Measurements from ENCODE around the gene TBC1D20.

TBC1D20 gene

GRCh38 chr20:427849-428657 is 34.3 kb downstream of the TBC1D20 start:
- H4K91ac ChIP-seq (ENCODE audit: low read depth, low read length), result no peak overlapping the region

GRCh38 chr20:427401-427800 is 34.9 kb downstream of the TBC1D20 start:
- H3K4ac ChIP-seq (ENCODE audit: low read depth, low read length), result no peak overlapping the region
- H2BK12ac ChIP-seq (ENCODE audit: low read length), result no peak overlapping the region
- no peak overlapping the region for H4K12ac ChIP-seq (ENCODE audit: low read depth, low read length)
- H2AK5ac ChIP-seq (ENCODE audit: low read length), result no peak overlapping the region
- no peaks in the 10 kb centered on the region for H3K27me3 ChIP-seq (ENCODE audit: insufficient read depth, low read length)
- no peak overlapping the region for H3K4me3 ChIP-seq (ENCODE audit: low read depth, low read length)
- H2AFZ ChIP-seq (ENCODE audit: insufficient read depth, low read length, poor library complexity), result no peak overlapping the region
- H3K79me1 ChIP-seq (ENCODE audit: low read length), result no peaks in the 10 kb centered on the region
- DNase-seq, result no peak
- WGBS (ENCODE audit: extremely low coverage, insufficient coverage, insufficient read length), result no CpG with 5 or more reads among the region's 4 CpGs
- H3K36me3 ChIP-seq (ENCODE audit: control insufficient read depth in 1 of 2, insufficient read depth in 2 of 2, low read length in 2 of 2), result peaks cover 48 to 57% of the 10 kb centered on the region in 2 experiments
- no peaks in the 10 kb centered on the region for H3K79me2 ChIP-seq (ENCODE audit: control insufficient read depth, insufficient read depth, low read length, poor library complexity)
- H3K4me1 ChIP-seq (ENCODE audit: control insufficient read depth in 1 of 2, insufficient read depth in 2 of 2, low read length in 2 of 2), result no peaks in the 10 kb centered on the region
- H4K8ac ChIP-seq (ENCODE audit: low read depth, low read length), result no peak overlapping the region
- H3K9ac ChIP-seq (ENCODE audit: low read length), result no peak overlapping the region
- no peak overlapping the region for H3K18ac ChIP-seq (ENCODE audit: low read length)
- no peaks in the 10 kb centered on the region for H3K9me3 ChIP-seq (ENCODE audit: insufficient read depth, low read depth, low read length)
- no peak overlapping the region for H3K27ac ChIP-seq (ENCODE audit: low read depth, low read length)
- H3K14ac ChIP-seq (ENCODE audit: low read length), result no peak overlapping the region
- H4K91ac ChIP-seq (ENCODE audit: low read depth, low read length), result no peak overlapping the region
- H3K23ac ChIP-seq (ENCODE audit: low read length), result no peak overlapping the region
- H3K4me2 ChIP-seq (ENCODE audit: low read length), result no peak overlapping the region
- H2BK120ac ChIP-seq (ENCODE audit: insufficient read depth, low read length, poor library complexity), result no peak overlapping the region
- H2BK5ac ChIP-seq (ENCODE audit: low read depth, low read length, poor library complexity), result no peak overlapping the region

More at GRCh38 chr20:427849-428657, 34.3 kb downstream of the TBC1D20 start:
- Histone ChIP-seq H4K8ac (ENCODE audit: low read depth, low read length) (no peak overlapping the region), H3K79me1 (ENCODE audit: low read length) (no peaks in the 10 kb centered on the region), H3K36me3 (ENCODE audit: control insufficient read depth in 1 of 2, insufficient read depth in 2 of 2, low read length in 2 of 2) (peaks cover 45 to 61% of the 10 kb centered on the region in 2 experiments), H3K79me2 (ENCODE audit: control insufficient read depth, insufficient read depth, low read length, poor library complexity) (no peaks in the 10 kb centered on the region), H2AK5ac (ENCODE audit: low read length) (no peak overlapping the region), H3K4me2 (ENCODE audit: low read length) (no peak overlapping the region), H4K12ac (ENCODE audit: low read depth, low read length) (no peak overlapping the region), H3K18ac (ENCODE audit: low read length) (no peak overlapping the region), H2BK5ac (ENCODE audit: low read depth, low read length, poor library complexity) (no peak overlapping the region), H3K9me3 (ENCODE audit: insufficient read depth, low read depth, low read length) (no peaks in the 10 kb centered on the region), H3K23ac (ENCODE audit: low read length) (no peak overlapping the region), H3K4ac (ENCODE audit: low read depth, low read length) (no peak overlapping the region), H3K9ac (ENCODE audit: low read length) (no peak overlapping the region), H3K27ac (ENCODE audit: low read depth, low read length) (no peak overlapping the region), H3K4me3 (ENCODE audit: low read depth, low read length) (no peak overlapping the region), H2BK120ac (ENCODE audit: insufficient read depth, low read length, poor library complexity) (no peak overlapping the region), H2BK12ac (ENCODE audit: low read length) (no peak overlapping the region), H2AFZ (ENCODE audit: insufficient read depth, low read length, poor library complexity) (no peak overlapping the region), H3K27me3 (ENCODE audit: insufficient read depth, low read length) (no peaks in the 10 kb centered on the region), H3K14ac (ENCODE audit: low read length) (no peak overlapping the region), H3K4me1 (ENCODE audit: control insufficient read depth in 1 of 2, insufficient read depth in 2 of 2, low read length in 2 of 2) (no peaks in the 10 kb centered on the region)
- no peak for DNase-seq
- WGBS (ENCODE audit: extremely low coverage, insufficient coverage, insufficient read length), result no CpG with 5 or more reads among the region's 14 CpGs

- no CpG with 5 or more reads among the region's 2 CpGs for WGBS (ENCODE audit: extremely low coverage, insufficient coverage, insufficient read length)
- H3K27me3 ChIP-seq (ENCODE audit: insufficient read depth, low read length), result no peaks in the 10 kb centered on the region
Measured at GRCh38 chr20:426566-426965, 35.8 kb downstream of the TBC1D20 start.

GRCh38 chr20:421685-422250 is 40.6 kb downstream of the TBC1D20 start:
- no peak overlapping the region for H2BK5ac ChIP-seq (ENCODE audit: low read depth, low read length, poor library complexity)
- DNase-seq, result no peak
- no peaks in the 10 kb centered on the region for H3K79me1 ChIP-seq (ENCODE audit: low read length)
- no peak overlapping the region for H2AFZ ChIP-seq (ENCODE audit: insufficient read depth, low read length, poor library complexity)
- H4K8ac ChIP-seq (ENCODE audit: low read depth, low read length), result no peak overlapping the region
- no peaks in the 10 kb centered on the region for H3K79me2 ChIP-seq (ENCODE audit: control insufficient read depth, insufficient read depth, low read length, poor library complexity)
- H4K91ac ChIP-seq (ENCODE audit: low read depth, low read length), result no peak overlapping the region
- H3K4me2 ChIP-seq (ENCODE audit: low read length), result no peak overlapping the region
- no peak overlapping the region for H3K9ac ChIP-seq (ENCODE audit: low read length)
- no peak overlapping the region for H2AK5ac ChIP-seq (ENCODE audit: low read length)
- no peak overlapping the region for H3K4me3 ChIP-seq (ENCODE audit: low read depth, low read length)
- no peak overlapping the region for H3K4ac ChIP-seq (ENCODE audit: low read depth, low read length)
- no peak overlapping the region for H3K27ac ChIP-seq (ENCODE audit: low read depth, low read length)
- no peak overlapping the region for H3K23ac ChIP-seq (ENCODE audit: low read length)
- no peak overlapping the region for H3K14ac ChIP-seq (ENCODE audit: low read length)
- H2BK12ac ChIP-seq (ENCODE audit: low read length), result no peak overlapping the region
- peaks cover 45 to 52% of the 10 kb centered on the region in 2 experiments for H3K36me3 ChIP-seq (ENCODE audit: control insufficient read depth in 1 of 2, insufficient read depth in 2 of 2, low read length in 2 of 2)
- no peak overlapping the region for H4K12ac ChIP-seq (ENCODE audit: low read depth, low read length)
- WGBS (ENCODE audit: extremely low coverage, insufficient coverage, insufficient read length), result no CpG with 5 or more reads among the region's 8 CpGs
- no peaks in the 10 kb centered on the region for H3K27me3 ChIP-seq (ENCODE audit: insufficient read depth, low read length)
- peaks cover 3% of the 10 kb centered on the region for H3K9me3 ChIP-seq (ENCODE audit: insufficient read depth, low read depth, low read length)
- no peak overlapping the region for H2BK120ac ChIP-seq (ENCODE audit: insufficient read depth, low read length, poor library complexity)
- no peak overlapping the region for H3K18ac ChIP-seq (ENCODE audit: low read length)
- H3K4me1 ChIP-seq (ENCODE audit: control insufficient read depth in 1 of 2, insufficient read depth in 2 of 2, low read length in 2 of 2), result no peaks in the 10 kb centered on the region

More at GRCh38 chr20:426566-426965, 35.8 kb downstream of the TBC1D20 start:
- peaks cover 49 to 58% of the 10 kb centered on the region in 2 experiments for H3K36me3 ChIP-seq (ENCODE audit: control insufficient read depth in 1 of 2, insufficient read depth in 2 of 2, low read length in 2 of 2)
- H4K8ac ChIP-seq (ENCODE audit: low read depth, low read length), result no peak overlapping the region
- no peaks in the 10 kb centered on the region for H3K79me1 ChIP-seq (ENCODE audit: low read length)
- no peaks in the 10 kb centered on the region for H3K79me2 ChIP-seq (ENCODE audit: control insufficient read depth, insufficient read depth, low read length, poor library complexity)
- no peak overlapping the region for H2AK5ac ChIP-seq (ENCODE audit: low read length)
- H2AFZ ChIP-seq (ENCODE audit: insufficient read depth, low read length, poor library complexity), result no peak overlapping the region
- H3K9ac ChIP-seq (ENCODE audit: low read length), result no peak overlapping the region
- H4K12ac ChIP-seq (ENCODE audit: low read depth, low read length), result no peak overlapping the region
- H3K27ac ChIP-seq (ENCODE audit: low read depth, low read length), result no peak overlapping the region
- no peak overlapping the region for H4K91ac ChIP-seq (ENCODE audit: low read depth, low read length)
- no peak for DNase-seq
- H3K4me3 ChIP-seq (ENCODE audit: low read depth, low read length), result no peak overlapping the region
- H3K9me3 ChIP-seq (ENCODE audit: insufficient read depth, low read depth, low read length), result no peaks in the 10 kb centered on the region
- no peak overlapping the region for H3K23ac ChIP-seq (ENCODE audit: low read length)
- no peak overlapping the region for H2BK120ac ChIP-seq (ENCODE audit: insufficient read depth, low read length, poor library complexity)
- H2BK12ac ChIP-seq (ENCODE audit: low read length), result no peak overlapping the region
- no peak overlapping the region for H3K4ac ChIP-seq (ENCODE audit: low read depth, low read length)
- no peak overlapping the region for H3K4me2 ChIP-seq (ENCODE audit: low read length)
- no peaks in the 10 kb centered on the region for H3K4me1 ChIP-seq (ENCODE audit: control insufficient read depth in 1 of 2, insufficient read depth in 2 of 2, low read length in 2 of 2)
- no peak overlapping the region for H3K18ac ChIP-seq (ENCODE audit: low read length)
- no peak overlapping the region for H3K14ac ChIP-seq (ENCODE audit: low read length)
- no peak overlapping the region for H2BK5ac ChIP-seq (ENCODE audit: low read depth, low read length, poor library complexity)

Data from trophoblast cell (in vitro differentiated cells and primary cell).